Stimulated activated naive CD4-positive, alpha-beta T cell treated with Interleukin-2 at 50 U/mL for 16 hours (primary cell): ENCODE results near the gene PML.

Experiments
- DNase-seq: peaks from one replicate; lab custom pipeline; 2025; lab: John Stamatoyannopoulos, UW

PML gene

GRCh38 chr15:73985101-73985873 lies 9.2 kb upstream of the PML start:
- DNase-seq, result no peak

GRCh38 chr15:73986055-73986775 lies 8.3 kb upstream of the PML start:
- no peak for DNase-seq

- no peak for DNase-seq
Observed at GRCh38 chr15:73986776-73987056, 7.8 kb upstream of the PML start.

GRCh38 chr15:73987250-73987649 lies 7.3 kb upstream of the PML start:
- DNase-seq, result no peak

GRCh38 chr15:73987681-73988444 lies 6.7 kb upstream of the PML start:
- DNase-seq, result no peak

- DNase-seq, result no peak
Observed at GRCh38 chr15:73988445-73988969, 6.0 kb upstream of the PML start.

GRCh38 chr15:73989001-73989798 lies 5.3 kb upstream of the PML start:
- no peak for DNase-seq

GRCh38 chr15:73990250-73991005 lies 4.1 kb upstream of the PML start:
- DNase-seq, result no peak

- DNase-seq, result no peak
Observed at GRCh38 chr15:73991260-73991659, 3.3 kb upstream of the PML start.

- peak; percentile 91 for DNase-seq
Observed at GRCh38 chr15:73991726-73992593, 2.6 kb upstream of the PML start, which contains the start of gene STOML1. TSS of gene STOML1 (minus strand) at chr15:73992295. CDS start at chr15:73992223, 72 bp downstream.

GRCh38 chr15:73992594-73992898 lies 2.0 kb upstream of the PML start:
- DNase-seq, result no peak

- DNase-seq, result no peak
Observed at GRCh38 chr15:73993211-73993994, 1.1 kb upstream of the PML start.

- no peak for DNase-seq
Observed at GRCh38 chr15:73994912-73995622, 551 bp downstream of the PML start.

- DNase-seq, result no peak
Observed at GRCh38 chr15:73996267-73996666, 1.8 kb downstream of the PML start.

GRCh38 chr15:73996939-73997338 lies 2.4 kb downstream of the PML start:
- DNase-seq, result no peak

GRCh38 chr15:73997986-73998385 lies 3.5 kb downstream of the PML start:
- no peak for DNase-seq

GRCh38 chr15:74006774-74007639 lies 12.5 kb downstream of the PML start:
- DNase-seq, result no peak
